Measurements from ENCODE around the gene C5orf63. TPM values are rescaled to one million over a fixed set of nuclear protein-coding genes. Genes with fewer than 3 reads are reported as not detected.
"Not testable (repeated sequence)": the region's sequence is repeated elsewhere in the genome, so short reads cannot be mapped to it uniquely, and the experiment has no call there.

C5orf63 gene
- total RNA-seq: 5.1 TPM

DNA sequence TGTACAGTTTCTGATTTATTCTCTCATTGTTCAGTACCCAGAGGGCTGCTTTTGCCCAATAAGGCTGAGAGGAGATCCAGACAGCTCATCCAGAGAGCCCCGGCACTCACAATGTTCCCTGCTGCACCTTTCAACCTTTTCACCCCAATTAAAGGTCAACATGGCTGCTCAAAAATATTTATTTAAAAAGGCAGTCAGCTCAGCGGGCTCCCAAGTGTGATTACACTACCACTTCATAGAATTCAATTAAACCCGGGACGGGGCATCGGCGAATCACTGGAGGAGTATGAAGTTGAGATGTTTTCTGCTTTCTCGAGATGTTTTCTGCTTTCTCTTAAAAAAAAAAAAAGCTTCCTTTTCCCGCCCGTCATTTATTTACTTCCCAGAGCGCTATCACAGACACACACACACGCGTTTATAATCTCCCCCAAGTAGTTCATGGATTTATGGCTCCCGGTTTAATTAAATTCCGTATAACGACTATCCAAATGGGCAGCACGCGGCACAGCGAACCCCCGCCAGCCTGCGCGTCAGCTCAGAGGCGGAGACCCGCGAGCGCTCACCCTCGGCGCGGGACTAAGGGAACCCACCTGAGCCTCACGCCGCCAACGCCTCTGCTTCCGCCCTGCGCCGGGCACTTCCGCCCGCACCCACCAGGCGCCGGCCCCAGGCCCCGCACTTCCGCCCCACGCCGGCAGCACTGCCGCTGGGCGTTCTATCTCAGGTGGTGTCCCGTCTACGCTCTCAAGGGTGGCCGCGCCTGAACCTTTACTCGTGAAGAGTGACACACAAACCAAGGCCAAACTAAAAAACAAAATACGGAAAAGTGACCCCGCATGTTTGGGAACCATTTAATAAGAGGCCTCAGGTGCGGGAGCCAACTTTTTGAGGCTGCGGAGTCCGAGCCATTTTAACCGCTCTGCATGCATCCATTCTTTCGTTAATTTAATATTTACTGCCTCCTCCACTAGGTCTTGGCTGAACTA is at the start of gene C5orf63:
Gene C5orf63 (minus strand): TSS at position 642 of the 986 bp plus-strand sequence. CDS start 14,507 bp downstream, outside the sequence.
- ATAC-seq: peak; percentile 91

DNA sequence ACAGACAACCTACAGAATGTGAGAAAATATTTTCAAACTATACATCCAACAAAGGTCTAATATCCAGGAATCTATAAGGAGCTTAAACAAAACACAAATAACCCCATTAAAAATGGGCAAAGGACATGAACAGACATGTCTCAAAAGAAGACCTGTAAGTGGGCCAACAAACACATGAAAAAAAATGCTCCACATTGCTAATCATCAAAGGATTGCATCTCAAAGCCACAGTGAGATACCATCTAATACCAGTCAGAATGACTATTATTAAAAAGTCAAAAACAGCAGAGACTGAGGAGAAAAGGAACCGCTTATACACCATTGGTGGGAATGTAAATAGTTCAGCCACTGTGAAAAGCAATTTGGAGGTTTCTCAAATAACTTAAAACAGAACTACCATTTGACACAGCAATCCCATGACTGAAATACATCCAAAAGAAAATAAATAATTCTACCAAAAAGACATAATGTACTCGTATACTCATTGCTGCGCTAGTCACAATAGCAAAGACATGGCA is 39.1 kb upstream of the C5orf63 start:
- no peak for ATAC-seq

DNA sequence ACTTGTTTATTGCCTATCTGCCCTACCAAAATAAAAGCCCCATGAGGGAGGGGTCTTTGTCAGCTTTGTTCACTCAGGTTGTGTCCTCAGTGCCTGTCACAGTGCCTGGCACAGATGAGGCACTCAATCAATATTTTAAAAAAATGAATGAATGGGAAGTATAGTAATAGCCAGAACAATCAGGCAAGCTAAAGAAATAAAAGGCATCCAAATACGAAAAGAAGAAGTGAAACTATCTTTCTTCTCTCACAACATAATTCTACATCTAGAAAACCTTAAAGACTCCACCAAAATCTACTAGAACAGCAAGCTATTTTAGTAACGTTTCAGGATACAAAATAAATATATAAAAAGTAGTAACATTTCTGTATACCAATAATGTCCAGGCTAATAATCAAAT is 37.8 kb upstream of the C5orf63 start:
- ATAC-seq: no peak

DNA sequence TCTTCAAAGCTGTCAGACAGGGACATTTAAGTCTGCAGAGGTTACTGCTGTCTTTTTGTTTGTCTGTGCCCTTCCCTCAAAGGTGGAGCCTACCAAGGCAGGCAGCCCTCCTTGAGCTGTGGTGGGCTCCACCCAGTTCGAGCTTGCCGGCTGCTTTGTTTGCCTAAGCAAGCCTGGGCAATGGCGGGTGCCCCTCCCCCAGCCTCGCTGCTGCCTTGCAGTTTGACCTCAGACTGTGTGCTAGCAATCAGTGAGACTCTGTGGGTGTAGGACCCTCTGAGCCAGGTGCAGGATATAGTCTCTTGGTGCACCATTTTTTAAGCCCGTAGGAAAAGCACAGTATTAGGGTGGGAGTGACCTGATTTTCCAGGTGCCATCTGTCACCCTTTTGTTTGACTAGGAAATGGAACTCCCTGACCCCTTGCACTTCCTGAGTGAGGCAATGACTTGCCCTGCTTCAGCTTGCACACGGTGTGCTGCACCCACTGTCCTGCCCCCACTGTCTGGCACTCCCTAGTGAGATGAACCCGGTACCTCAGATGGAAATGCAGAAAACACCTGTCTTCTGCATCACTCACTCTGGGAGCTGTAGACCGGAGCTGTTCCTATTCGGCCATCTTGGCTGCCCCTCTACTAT is 35.4 kb upstream of the C5orf63 start:
- ATAC-seq: not testable (repeated sequence)

DNA sequence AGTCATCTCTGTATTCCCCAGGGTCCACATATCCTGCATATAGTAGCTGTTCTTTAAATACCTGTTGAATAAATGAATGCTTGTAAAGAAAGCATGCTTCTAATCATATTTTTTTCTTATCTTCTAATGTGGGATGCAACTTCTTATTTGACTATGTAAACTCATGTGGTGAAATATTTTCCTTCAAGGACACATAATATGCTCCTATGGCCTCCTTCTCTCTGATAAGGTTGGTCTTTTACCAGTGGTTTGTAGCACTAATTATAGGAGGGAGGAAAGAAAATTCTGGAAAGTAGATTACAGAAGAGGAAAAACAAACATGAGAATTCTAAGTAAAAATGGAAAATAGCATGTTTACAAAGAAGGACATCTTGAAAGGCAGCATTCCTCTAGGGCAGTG is 28.6 kb upstream of the C5orf63 start:
- ATAC-seq: no peak

DNA sequence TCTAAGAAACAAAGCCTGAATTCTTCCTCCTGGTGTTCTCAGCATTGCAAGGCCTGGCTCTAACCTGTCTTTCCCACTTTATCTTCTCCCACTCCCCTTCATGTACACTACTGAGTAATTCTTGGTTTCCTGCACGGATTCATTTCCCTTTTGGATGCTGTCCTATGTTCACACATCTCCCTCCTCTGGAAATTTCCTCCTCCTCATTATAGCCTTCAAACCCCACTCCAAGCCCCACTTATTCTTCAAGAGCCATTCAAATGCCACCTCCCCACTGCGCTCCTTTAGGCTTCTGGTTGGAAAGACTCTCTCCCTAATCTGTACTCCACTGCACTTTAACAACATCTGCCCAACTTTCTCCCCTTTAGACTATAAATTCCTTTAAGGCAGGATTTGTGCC is 28.2 kb upstream of the C5orf63 start:
- no peak for ATAC-seq

DNA sequence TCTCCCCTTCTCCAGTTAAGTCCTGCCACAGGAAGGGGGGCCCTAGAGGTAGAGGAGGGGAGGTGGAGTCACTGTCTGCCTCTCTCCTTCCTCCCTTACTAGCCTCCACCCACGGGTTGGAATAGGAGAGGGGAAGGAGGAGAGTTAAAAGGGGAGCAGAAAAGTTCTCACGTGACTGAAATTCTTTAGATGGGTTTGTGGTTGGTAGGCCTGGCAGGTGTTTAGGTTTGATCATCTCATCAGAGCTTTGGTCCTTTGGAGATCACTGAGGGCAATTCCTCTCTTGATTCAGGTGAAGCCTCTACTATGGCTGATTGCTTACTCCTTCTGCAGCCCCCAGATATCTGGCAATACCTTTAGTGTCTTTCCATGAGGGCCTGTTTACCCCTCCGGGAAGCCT is 24.9 kb upstream of the C5orf63 start:
- ATAC-seq: no peak

DNA sequence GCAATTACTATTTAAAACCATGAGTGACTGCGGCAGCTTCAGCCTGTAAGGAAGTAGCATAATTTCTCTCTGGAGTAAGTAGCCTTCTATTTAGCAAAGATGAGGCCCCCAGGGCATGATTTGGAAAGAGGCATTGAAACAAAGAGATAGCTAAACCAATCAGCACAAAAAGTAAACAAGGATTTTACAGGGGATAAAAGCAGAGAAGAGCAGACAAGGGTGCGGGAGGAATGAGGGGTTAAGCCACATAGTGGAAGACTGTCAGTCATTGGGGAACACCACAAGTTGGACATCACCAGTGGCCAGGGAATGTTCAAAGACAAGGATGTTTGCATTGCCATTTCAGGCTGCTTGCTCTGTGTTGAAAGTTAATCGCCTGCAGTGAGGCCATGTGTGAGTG is 24.0 kb upstream of the C5orf63 start:
- ATAC-seq: no peak

DNA sequence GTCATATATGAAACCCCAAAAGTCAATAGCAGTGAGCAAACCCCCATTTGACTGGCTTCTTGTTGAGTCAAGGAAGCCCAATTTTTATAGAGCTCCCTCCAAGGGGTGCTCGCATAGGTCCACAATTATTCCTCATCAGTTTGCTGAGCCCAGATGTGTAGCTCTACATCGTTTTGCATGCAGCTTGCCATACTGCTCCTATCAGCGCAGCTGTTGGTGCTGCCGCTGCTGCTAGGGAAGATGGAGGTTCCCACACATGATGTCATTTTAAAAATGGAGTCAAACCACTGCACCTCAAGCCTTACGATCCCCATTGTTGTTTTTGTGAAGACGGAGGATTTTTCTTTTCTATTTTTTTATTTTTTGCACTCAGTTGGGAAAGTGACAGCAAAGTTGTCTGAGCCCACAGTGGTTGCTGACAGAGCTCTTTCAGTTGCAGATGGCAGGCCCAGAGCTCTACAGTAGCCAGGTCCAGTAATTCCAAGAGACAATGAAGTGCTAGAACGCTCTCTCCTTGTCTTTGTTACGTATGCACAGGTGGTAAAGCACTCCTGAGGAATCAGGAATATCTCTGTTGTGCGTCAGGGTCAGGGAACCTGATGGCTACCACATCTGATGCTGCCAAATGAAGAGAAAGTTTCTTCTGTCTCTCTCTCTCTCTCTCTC is 23.2 kb upstream of the C5orf63 start:
- no peak for ATAC-seq

DNA sequence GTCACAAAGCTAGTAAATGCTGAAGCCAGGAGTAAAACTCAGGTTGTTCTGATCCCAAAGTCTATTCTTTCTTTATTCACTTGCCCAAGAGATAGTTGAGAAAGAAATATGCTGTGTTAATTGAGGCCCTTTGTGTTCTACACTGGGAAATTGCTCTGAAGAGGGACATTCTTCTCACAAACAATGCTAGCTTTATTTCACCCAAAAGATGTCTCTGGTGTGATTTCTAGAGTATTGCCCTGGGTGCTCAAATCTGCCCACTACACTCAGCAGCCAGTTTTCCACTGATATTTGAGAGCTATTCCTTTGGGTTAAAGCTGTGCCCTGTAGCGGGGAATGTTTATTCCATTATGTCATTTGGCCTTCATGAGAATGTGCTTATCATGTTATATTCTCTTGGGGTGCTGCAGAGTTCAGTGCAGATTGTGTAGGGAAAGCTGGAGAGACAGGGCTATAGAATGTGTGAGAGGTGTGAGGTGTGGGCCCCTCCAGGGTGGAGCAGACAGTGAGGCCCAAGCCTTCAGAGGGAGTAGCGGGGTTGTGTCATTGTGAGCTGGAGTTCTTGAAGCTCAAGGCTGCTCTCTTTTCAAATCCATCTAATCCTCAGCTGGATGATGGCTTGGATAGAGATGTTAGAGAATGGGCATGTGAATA is 21.0 kb upstream of the C5orf63 start:
- no peak for ATAC-seq

DNA sequence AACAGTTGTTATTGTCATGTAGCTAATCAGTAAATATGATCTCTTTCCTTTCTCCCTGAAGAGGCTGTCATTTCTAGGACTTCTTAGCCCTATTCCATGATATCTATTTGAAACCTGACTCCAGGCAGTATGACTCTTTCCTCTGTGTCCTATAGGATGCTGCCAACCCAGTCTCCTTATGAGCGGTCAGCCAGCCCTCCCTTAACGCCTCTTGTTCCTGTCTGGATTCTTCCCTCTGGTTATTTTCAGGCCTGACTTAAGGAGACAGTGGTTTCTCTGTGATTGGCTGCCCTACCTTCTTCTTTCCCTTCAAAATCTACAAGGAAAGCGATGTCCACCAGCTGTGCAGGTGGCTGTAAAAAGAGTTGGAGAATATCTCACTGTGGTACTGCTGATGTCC is 19.4 kb upstream of the C5orf63 start:
- ATAC-seq: no peak

DNA sequence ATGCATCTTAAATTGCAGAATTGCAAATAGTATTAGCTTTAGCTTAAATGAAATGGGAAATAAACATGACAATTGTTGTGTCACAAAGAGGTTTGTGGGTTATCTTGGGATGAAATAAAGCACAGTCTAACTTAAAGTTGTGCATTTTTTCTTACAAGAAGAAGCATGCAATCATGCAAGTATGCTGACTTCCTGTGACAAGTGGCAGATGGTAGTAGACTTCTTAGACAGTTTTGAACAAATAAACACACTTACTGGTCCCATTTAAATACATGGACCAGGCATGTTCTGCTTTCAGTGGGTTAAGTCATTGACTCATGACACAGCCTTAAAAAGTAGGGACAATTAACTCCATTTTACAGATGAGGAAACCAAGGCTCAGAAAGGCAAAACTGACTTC is 15.9 kb upstream of the C5orf63 start:
- no peak for ATAC-seq

DNA sequence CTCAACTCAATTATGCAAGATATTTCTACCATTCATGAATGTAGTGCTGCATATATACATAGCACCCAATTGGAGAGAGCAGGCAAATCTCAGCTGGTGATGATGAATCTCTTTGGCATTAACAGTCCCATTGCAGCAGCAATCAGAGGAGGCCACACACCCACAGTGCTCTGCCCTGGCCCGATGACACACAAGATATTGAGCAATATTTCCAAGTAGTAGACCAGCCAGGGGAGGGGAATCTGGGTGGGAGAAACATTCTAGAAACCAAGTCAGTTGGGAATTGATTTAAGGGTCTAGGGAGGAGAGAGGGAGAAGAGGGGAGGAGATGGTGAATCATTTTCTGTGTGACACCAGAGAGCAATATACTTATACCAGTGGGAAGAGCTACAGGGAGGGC is 14.9 kb upstream of the C5orf63 start:
- peak; percentile 100 for ATAC-seq

DNA sequence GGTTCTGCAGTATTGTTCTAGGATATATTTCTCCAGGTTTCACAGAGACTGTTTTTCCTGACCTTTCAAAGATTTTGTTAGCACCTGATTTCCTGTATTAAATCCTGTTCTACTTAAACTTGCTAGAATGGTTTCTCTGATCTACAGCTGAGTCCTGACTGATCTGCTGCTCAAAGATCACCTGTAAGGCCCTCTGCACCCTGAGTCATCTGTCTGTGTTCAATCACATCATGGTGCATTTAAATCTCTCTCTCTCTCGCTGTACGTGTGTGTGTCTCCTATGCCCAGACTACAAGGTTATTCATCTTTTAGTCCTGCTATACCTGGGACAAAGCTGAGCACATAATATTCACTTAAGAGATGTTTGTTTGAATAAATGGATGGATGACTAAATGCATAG is 13.3 kb upstream of the C5orf63 start:
- peak; percentile 30 for ATAC-seq

DNA sequence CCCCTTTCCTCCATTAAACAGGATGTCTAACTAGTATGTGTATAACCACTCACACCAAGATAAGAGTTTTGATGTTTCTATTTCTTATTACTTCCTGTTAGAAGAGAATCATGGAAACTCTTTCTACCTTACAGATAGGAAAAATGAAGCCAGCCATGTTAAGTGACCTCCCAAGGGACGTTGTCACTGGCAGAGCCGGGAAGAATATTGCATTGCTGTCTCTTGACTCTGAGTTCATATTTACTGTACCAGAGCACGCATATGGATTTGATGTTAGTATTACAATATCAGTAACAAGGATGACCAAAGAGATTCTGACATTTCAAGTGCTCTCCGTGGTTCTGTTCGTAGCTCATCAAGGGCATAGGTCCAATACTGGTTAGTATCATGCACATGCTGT is 12.5 kb upstream of the C5orf63 start:
- ATAC-seq: no peak

DNA sequence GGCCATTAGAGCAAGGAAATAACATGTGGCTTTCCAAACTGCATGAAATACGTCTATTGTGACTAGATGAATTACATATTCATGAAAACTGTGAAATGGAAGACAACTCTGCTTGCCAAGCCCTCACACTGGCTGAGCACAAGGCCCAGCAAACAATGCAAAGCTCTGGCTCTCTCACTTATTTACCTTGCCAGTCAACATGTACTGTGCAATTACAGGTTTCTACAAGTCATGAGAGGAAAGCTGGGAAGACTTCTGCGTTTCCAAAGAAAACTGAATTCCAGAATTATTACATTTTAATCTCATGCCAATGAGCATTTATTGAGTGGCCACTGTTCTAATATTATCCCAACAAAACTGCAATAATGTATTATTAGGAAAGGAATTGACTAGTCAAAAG is 12.1 kb upstream of the C5orf63 start:
- ATAC-seq: no peak

DNA sequence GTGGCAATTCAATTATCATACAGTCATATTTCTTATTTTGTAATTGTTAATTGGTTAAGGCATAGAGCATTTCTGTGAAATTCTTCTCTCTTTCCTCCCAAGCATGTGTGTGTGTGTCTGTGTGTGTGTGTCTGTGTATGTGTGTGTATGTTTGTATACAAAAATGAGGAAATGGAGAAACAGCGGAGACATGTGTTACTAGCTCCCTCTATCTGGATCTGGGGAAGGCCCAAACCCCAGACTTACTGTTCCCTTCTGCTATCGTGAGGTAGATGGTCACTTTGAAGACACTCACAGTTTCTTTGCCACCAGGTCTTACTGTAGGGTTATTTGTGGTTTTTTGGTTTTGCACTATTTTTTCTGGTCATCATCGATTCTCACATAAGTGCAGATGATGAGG is 11.4 kb upstream of the C5orf63 start:
- no peak for ATAC-seq

DNA sequence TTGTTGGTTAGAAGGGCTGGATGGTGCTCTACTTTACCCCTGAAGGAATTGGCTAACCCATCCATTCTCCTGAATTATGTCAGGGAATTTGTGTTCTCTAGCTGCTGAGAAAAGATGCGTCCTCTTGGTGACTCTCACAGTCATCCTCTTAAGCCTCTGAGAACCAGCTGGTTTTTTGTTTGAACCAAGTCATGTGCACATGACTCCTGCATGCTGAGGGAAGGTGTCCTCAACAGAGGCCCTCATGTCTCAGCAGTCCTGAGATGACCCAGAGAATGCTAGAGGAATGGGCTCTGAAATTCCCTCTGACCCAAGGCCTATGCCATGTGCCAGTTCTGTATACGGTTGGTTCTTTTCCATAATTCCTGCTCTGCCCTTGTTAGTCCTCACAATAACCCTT is 10.4 kb upstream of the C5orf63 start:
- no peak for ATAC-seq

DNA sequence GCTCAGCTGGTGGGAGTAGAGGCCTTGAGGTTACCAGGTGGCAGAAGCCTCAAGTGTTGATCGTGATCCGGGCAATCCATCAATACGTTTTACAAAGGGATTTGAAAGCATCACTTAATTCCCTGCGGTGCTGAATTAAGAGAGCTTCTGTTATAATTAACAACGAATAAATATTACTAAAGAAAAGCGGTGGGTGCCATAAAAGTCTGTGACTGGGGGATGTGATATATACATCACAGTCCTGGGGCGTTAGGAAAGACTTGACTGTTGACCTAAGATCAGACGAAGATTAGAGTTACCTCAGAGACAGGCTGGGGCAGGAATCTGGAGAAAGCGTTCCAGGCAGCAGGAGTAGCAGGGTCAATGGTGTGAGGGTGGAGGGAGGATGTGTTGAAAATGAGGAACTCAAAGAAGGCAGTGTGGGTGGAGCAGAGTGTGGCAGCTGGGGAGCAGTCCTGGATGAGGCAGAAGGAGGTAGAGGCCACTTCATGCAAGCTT is 6.7 kb upstream of the C5orf63 start:
- peak; percentile 84 for ATAC-seq

DNA sequence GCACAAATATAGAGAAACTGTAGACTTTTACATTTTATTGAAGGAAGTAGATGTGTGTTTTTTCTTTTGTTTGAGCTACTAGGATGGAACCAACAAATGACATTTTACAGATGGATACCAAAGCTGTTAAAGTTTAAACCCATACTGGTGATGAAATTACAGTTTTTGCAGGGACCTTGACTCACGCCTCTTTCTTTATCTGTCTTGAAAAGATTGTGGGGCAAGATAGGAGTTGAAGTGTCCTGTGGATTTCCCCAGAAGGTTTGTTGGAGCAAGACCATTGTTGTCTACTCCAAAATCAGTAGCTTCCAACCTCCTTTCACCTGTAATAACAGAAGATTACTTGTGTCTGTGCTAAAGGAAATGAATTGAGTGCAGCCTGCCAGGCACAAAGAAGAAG is 4.1 kb upstream of the C5orf63 start:
- ATAC-seq: no peak

DNA sequence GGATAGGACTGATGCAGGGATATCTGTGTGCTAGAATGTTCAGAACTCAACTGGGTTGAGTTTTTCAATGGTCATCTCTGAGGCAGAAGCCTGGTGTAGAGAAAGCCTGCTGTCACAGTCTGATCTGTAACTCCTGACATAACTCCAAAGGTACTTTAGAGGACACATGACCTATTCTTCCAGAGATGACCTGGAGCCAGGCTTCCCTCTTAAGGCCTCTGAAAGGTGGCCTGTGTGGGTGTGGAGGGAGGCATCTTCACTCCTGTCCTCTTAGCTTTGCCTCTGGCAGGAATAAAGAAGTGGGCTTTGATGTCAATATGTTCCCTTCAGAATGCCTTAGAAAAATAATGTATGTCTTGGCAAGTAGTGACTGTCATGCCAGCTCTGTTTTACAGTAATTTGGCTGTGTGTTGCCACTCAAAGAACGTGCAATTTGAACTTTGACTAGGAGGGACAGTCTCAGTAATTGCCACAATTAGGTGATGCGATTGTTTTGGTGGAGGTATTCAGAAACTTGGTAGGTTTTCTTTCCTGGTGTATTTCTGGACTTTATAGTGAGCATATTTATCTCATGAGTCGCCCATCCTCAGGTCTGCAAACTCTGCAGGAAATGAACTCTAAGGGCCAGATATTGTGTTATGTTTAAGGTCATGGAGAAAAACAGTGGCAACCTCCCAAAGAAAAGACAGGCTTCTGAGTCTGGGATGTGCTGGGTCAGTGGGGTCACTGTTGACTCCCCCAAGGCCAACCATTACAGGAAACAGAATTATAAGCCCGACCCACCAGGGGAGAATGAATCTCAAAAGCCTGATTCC is 3.2 kb upstream of the C5orf63 start:
- ATAC-seq: peak; percentile 13

DNA sequence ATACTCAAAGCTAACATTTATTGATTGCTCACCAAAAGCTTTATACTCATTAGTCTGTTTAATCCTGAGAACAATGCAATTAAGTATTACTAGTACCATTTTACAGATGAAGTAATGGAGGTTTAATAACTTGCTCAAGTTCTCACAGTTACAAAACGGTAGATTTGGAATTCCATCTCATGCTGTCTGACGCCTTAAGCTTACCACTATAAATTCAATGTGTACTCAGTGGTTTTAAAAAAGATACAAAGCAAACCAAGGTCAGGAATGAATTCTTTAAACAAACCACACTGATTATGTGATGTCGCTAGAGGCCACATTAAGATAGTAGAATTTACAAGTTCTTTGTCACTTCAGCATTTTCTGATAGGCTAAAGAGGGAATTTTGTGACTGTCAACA is 1.2 kb upstream of the C5orf63 start:
- no peak for ATAC-seq
